Breast epithelium (tissue), 3 donors: Measurements from ENCODE around the gene FUT3.

Experiments used
- CTCF ChIP-seq, 3 donors: fragments of 450-650 bp; IDR thresholded peaks; one replicate each; pipeline ENCODE4 v1.5.1; 2016 to 2017; ENCODE audit warnings: antibody characterized with exemption in 3 of 3, mild to moderate bottlenecking in 3 of 3, moderate library complexity in 3 of 3
- POLR2A ChIP-seq: fragments of 450-650 bp; IDR thresholded peaks from one replicate; pipeline ENCODE4 v1.6.1; 2016; ENCODE audit warnings: antibody characterized with exemption, mild to moderate bottlenecking, moderate library complexity

- TF ChIP-seq CTCF (IDR thresholded peaks at IDR 0.05) (no peak), POLR2A (no peak)
These were observed 20.1 kb downstream of the FUT3 start for GRCh38 chr19:5831159-5831558.
